GM18873 (cell line): Measurements from ENCODE around the gene DCDC2C.
"Not testable (repeated sequence)": the region's sequence is repeated elsewhere in the genome, so short reads cannot be mapped to it uniquely, and the experiment has no call there.

Experiments
- ATAC-seq: cut with Tn5 transposase; IDR thresholded peaks from one replicate; pipeline ENCODE4 v1.9.1; 2021; ENCODE audit warnings: mild to moderate bottlenecking, moderate library complexity, moderate number of reproducible peaks; ENCODE audit not compliant: unreplicated experiment, low FRiP score

Gene DCDC2C

GRCh38 chr2:3806730-3807129, 103.4 kb downstream of the DCDC2C start:
- ATAC-seq: no peak

GRCh38 chr2:3807853-3808252, 104.5 kb downstream of the DCDC2C start:
- ATAC-seq: no peak

GRCh38 chr2:3814706-3815245, 111.4 kb downstream of the DCDC2C start:
- ATAC-seq: no peak

- ATAC-seq: not testable (repeated sequence)
Observed at GRCh38 chr2:3817144-3817543, 113.8 kb downstream of the DCDC2C start.

GRCh38 chr2:3823748-3824147, 120.4 kb downstream of the DCDC2C start:
- no peak for ATAC-seq

GRCh38 chr2:3827673-3828575, 124.5 kb downstream of the DCDC2C start:
- ATAC-seq: no peak

- ATAC-seq: no peak
Observed at GRCh38 chr2:3830796-3831195, 127.4 kb downstream of the DCDC2C start.

GRCh38 chr2:3837086-3837485, 133.7 kb downstream of the DCDC2C start:
- no peak for ATAC-seq

GRCh38 chr2:3838348-3838747, 135.0 kb downstream of the DCDC2C start:
- ATAC-seq: no peak

GRCh38 chr2:3839476-3839875, 136.1 kb downstream of the DCDC2C start:
- ATAC-seq: no peak

GRCh38 chr2:3840611-3841155, 137.3 kb downstream of the DCDC2C start:
- ATAC-seq: no peak

- ATAC-seq: no peak
Observed at GRCh38 chr2:3847397-3848052, 144.2 kb downstream of the DCDC2C start.

- ATAC-seq: no peak
Observed at GRCh38 chr2:3848776-3849175, 145.4 kb downstream of the DCDC2C start.

- ATAC-seq: no peak
Observed at GRCh38 chr2:3849213-3849612, 145.8 kb downstream of the DCDC2C start.

GRCh38 chr2:3857576-3857975, 154.2 kb downstream of the DCDC2C start:
- no peak for ATAC-seq

- no peak for ATAC-seq
Observed at GRCh38 chr2:3864943-3865865, 161.8 kb downstream of the DCDC2C start.

- no peak for ATAC-seq
Observed at GRCh38 chr2:3867469-3867868, 164.1 kb downstream of the DCDC2C start.

GRCh38 chr2:3868012-3868805, 164.8 kb downstream of the DCDC2C start:
- ATAC-seq: no peak

- ATAC-seq: no peak
Observed at GRCh38 chr2:3870222-3870621, 166.8 kb downstream of the DCDC2C start.
